ENCODE data around the gene CLEC9A.
"Not testable (repeated sequence)": the region's sequence is repeated elsewhere in the genome, so short reads cannot be mapped to it uniquely, and the experiment has no call there.

CLEC9A gene

GRCh38 chr12:10030446-10030845 is at the start of gene CLEC9A:
Gene CLEC9A (plus strand): TSS chr12:10030682. CDS start chr12:10052688, 22,006 bp downstream.
- no peak for DNase-seq (ENCODE audit: low read depth in 2 of 2)

GRCh38 chr12:9991876-9992275 is 38.6 kb upstream of the CLEC9A start:
- no peak for DNase-seq (ENCODE audit: low read depth in 2 of 2)

GRCh38 chr12:9992296-9992695 is 38.2 kb upstream of the CLEC9A start:
- DNase-seq (ENCODE audit: low read depth in 2 of 2): no peak

- no peak for DNase-seq (ENCODE audit: low read depth in 2 of 2)
Measured at GRCh38 chr12:9999016-9999415, 31.5 kb upstream of the CLEC9A start, which contains the start of gene CLEC1B. Gene CLEC1B (minus strand): TSS chr12:9999121. CDS start chr12:9999100, 21 bp downstream.

GRCh38 chr12:10001171-10001776 is 29.2 kb upstream of the CLEC9A start:
- no peak for DNase-seq (ENCODE audit: low read depth in 2 of 2)

GRCh38 chr12:10012630-10013330 is 17.7 kb upstream of the CLEC9A start:
- DNase-seq (ENCODE audit: low read depth in 2 of 2): no peak

- DNase-seq (ENCODE audit: low read depth in 2 of 2): no peak
Measured at GRCh38 chr12:10015450-10015849, 15.0 kb upstream of the CLEC9A start.

GRCh38 chr12:10016881-10017280 is 13.6 kb upstream of the CLEC9A start:
- DNase-seq (ENCODE audit: low read depth in 2 of 2): no peak

- no peak for DNase-seq (ENCODE audit: low read depth in 2 of 2)
Measured at GRCh38 chr12:10018386-10018785, 12.1 kb upstream of the CLEC9A start.

- DNase-seq (ENCODE audit: low read depth in 2 of 2): no peak
Measured at GRCh38 chr12:10021342-10021741, 9.1 kb upstream of the CLEC9A start.

GRCh38 chr12:10025236-10025635 is 5.2 kb upstream of the CLEC9A start:
- DNase-seq (ENCODE audit: low read depth in 2 of 2): no peak

GRCh38 chr12:10026666-10027065 is 3.8 kb upstream of the CLEC9A start:
- not testable (repeated sequence) for DNase-seq (ENCODE audit: low read depth in 2 of 2)

- DNase-seq (ENCODE audit: low read depth in 2 of 2): no peak
Measured at GRCh38 chr12:10027311-10027710, 3.2 kb upstream of the CLEC9A start.

GRCh38 chr12:10027721-10028120 is 2.8 kb upstream of the CLEC9A start:
- no peak for DNase-seq (ENCODE audit: low read depth in 2 of 2)

GRCh38 chr12:10031321-10031720 is 839 bp downstream of the CLEC9A start:
- DNase-seq (ENCODE audit: low read depth in 2 of 2): no peak

GRCh38 chr12:10031771-10032175 is 1.3 kb downstream of the CLEC9A start:
- DNase-seq (ENCODE audit: low read depth in 2 of 2): no peak

- no peak for DNase-seq (ENCODE audit: low read depth in 2 of 2)
Measured at GRCh38 chr12:10033783-10034545, 3.5 kb downstream of the CLEC9A start.

GRCh38 chr12:10042167-10042566 is 11.7 kb downstream of the CLEC9A start:
- DNase-seq (ENCODE audit: low read depth in 2 of 2): no peak

- DNase-seq (ENCODE audit: low read depth in 2 of 2): no peak
Measured at GRCh38 chr12:10048526-10048925, 18.0 kb downstream of the CLEC9A start.

GRCh38 chr12:10052193-10052913 is 21.9 kb downstream of the CLEC9A start:
- DNase-seq (ENCODE audit: low read depth in 2 of 2): no peak

GRCh38 chr12:10058387-10058786 is 27.9 kb downstream of the CLEC9A start:
- no peak for DNase-seq (ENCODE audit: low read depth in 2 of 2)

GRCh38 chr12:10065241-10065640 is 34.8 kb downstream of the CLEC9A start:
- no peak for DNase-seq (ENCODE audit: low read depth in 2 of 2)
